Stimulated activated CD4-positive, alpha-beta T cell treated with anti-CD3 and anti-CD28 coated beads, TNF-alpha, amount 100 ng/mL, for 1 hour (primary cell): ENCODE results near the gene REEP1.

Source experiments
- DNase-seq, 3 donors: peaks; one replicate each; pipeline ENCODE4 v3.0.0-alpha.2; 2020; ENCODE audit warnings: low read depth in 3 of 3, low spot score in 1 of 3

REEP1 gene

DNA sequence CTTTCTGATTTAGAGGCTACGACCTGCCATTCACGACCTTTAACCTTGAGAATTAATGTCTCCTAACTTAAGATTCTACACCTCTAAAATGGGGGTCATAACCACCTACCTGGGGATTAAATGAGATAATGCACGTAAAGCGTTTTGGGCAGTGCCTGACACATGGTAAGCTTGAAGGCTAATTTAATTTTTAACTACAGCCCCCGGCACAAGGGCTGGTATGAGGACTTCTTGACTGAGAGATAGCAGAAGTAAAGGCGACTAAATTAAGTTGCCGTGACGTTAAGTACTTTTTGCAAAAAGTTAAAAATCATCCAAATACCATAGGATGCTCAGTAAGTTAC, 137.6 kb downstream of the REEP1 start:
- no peak for DNase-seq

DNA sequence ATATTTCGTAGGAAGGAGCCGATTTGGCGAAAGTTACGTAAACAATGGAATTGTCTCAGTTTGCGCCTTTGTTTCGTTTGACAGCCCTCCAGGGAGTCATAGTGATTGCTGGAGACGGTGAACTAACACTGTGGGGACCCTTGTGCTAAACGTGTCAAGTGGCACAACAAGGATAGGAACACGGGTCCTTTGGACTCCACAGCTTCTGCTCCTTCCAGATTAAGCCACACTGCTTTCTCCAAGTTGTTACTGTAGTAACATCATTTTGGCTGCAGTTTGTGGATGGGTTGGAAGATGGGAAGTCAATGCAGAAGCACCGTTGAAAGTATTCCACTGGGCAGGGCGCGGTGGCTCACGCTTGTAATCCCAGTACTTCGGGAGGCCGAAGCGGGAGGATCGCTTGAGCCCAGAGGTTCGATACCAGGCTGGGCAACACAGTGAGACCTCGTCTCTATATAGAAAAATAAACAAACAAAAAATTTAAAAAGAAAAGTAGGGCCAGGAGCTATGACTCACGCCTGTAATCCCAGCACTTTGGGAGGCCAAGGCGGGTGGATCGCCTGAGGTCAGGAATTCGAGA, 141.5 kb downstream of the REEP1 start:
- no peak for DNase-seq

DNA sequence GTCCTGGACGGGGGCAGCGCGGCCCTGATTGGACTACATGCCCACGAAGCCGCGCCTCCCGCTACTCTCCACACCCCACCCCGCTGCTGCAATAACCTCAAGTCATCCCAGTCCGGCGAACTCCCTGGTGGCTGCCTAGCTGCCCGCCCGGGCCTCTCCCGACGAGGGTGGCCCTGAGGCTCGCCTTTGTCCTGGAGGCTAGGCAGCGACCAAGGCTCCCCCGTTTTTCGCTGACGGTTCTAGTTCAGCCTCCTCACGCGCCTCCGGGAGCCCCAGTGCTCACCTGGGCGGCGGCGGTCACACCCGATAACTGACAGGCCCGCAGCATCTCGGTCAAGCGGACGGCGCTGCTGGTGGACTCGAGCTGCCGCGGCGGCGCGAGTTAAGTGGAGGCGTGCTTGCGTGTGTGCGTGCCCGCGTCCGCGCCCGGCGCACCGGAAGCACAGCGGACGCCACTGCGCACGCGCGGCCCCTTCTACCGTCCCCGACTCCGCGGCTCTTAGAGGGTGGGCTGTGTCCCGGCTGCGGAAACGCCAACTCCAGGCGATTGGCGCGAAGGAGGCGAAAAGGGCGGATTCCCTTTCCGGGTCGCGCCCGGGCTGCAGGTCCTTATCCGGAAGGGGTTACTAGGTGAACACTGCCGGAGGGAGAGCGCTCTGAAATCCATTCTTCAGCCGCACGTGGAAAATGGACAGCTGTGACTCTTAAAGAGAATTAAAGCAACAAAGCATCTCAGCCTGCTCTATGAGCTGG, 142.2 kb downstream of the REEP1 start, which contains the start of gene IMMT:
IMMT (minus strand) TSS at position 408 of the 753 bp plus-strand sequence; CDS start at position 328, 80 bp downstream.
- peak; percentile 75 to 92 (median 79) for DNase-seq

GRCh38 chr2:86194751-86195054, 142.7 kb downstream of the REEP1 start:
- DNase-seq, result peak in 1 of 3 donors; percentile 71

DNA sequence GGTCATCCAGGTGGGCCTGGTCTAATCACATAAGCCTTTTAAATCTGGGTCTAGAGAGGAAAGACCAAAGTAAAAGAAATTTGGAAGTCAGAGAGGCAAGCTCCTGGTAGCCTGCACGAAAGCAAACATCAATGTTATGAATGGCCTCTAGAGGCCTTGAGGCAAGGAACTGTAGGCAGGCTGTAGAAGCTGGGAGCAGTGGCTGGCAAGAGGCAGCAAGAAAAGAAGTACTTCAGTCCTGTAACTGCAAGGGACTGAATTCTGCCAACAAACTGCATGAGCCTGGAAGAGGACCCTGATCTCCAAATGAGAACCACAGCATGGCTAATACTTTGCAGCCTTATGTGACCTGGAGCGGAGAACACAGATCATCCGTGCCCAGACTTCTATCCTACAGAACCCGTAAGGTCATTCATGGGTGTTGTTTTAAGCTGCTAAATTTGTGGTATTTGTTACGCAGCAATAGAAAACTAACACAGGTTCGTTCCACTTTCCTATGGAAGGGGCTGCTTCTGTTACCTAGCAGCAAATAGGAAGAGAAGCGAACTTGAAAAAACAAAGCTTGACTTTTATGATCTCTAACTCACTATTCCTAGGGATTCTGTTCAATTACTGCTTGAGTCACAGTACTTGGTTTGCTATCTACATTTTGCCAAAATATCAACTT, 143.4 kb downstream of the REEP1 start:
- no peak for DNase-seq

GRCh38 chr2:86189782-86190416, 147.5 kb downstream of the REEP1 start:
- DNase-seq, result no peak

- DNase-seq, result no peak
Measured at GRCh38 chr2:86186431-86186830, 151.0 kb downstream of the REEP1 start.

- no peak for DNase-seq
Measured at GRCh38 chr2:86185517-86186212, 151.8 kb downstream of the REEP1 start.

GRCh38 chr2:86176597-86176996, 160.8 kb downstream of the REEP1 start:
- DNase-seq, result no peak

- DNase-seq, result no peak
Measured at GRCh38 chr2:86175828-86176227, 161.6 kb downstream of the REEP1 start.

GRCh38 chr2:86174445-86174844, 163.0 kb downstream of the REEP1 start:
- DNase-seq, result no peak

GRCh38 chr2:86172610-86173009, 164.8 kb downstream of the REEP1 start:
- no peak for DNase-seq

GRCh38 chr2:86171295-86171694, 166.1 kb downstream of the REEP1 start:
- no peak for DNase-seq

- no peak for DNase-seq
Measured at GRCh38 chr2:86170449-86170848, 167.0 kb downstream of the REEP1 start.
